GM12874 (cell line): ENCODE data around the gene UXS1.

ENCODE experiments used
- CTCF ChIP-seq: IDR thresholded peaks from 2 replicates; pipeline ENCODE4 v1.5.1; 2011; ENCODE audit warnings: low read depth, mild to moderate bottlenecking, control low read depth, low read length, moderate library complexity; ENCODE audit not compliant: insufficient read depth

UXS1 gene

DNA sequence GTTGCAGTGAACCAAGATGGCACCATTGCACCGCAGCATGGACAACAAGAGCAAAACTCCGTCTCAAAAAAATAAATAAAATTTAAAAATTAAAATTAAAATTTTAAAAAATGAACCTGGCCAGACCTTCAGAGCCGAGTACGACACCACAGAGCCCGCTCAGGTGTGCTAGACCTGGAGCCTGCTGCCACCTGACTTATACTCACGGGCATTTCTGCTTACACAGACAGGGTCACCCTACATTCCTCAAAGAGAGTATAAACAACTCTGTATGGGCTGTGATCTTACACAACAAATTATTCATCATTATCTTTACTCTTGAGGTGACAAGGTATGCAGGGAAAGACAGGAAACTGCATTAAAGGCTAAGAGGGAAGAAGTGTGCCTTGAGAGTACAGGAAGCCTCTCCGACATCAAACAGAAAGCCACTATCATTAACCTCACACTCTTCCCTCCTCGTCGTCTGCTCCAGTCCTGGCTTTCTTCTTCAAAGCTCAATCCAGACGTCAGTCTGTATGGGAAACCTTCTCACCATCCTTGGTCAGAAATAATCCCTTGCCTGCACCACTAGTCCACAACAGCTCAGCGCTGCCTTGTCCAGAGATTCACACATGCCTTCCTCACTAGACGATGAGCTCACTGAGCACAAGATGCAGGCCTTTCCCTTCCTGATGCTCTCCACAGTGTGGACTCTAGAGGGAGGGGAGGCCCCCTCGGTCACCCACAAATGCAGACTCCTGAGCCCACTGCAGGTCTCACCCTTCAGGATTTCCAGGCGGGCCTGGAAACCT is 56.2 kb downstream of the UXS1 start:
- no peak for TF ChIP-seq CTCF

DNA sequence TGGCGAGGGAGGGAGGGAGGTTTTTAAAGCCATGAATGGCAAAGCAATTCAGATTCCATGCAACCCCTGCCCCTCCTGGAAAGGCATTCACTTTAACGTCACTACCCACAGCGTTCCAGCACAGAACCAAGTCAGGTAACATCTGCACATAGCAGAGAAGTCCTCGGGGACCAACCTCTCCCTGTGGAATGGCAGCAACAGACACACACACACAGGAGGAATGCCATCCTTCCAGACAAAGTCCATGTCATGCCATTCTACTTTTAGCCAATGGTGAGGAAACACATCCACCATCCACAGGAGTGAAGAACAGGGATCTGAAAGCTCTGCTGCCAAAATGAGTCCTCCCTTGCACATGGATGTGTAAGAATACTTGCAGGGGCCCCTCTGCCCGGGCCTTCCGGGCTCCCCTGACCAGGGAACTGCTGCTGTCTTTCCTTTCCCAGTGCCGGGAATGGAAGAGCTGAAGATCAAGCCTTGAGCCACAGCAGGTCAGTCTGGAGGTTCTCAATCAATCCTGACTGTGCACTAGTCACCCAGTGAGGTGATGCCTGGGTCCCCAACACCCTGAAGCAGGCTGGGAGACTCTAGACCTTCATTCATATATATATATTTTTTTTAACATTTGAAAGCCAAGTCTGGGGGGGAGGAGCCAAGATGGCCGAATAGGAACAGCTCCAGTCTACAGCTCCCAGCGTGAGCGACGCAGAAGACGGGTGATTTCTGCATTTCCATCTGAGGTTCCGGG is 63.7 kb downstream of the UXS1 start:
- no peak for TF ChIP-seq CTCF

DNA sequence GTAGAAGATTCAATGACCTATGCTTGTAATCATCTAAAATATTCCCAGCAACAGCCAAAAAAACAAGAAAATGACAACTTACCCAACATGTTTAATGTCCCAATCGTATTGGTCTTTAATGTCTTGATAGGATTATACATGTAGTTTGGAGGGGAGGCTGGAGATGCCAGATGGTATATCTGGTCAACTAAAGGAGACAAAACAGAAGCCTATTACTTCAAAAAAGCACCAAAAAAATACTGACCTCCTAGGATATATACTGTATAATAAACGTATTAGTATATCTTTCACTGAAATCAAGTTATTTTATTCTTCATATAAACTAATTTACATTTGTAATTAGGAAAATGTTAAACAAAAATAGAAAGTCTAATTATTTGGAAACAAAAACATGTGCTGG is 64.5 kb downstream of the UXS1 start:
- TF ChIP-seq CTCF, result no peak

GRCh38 chr2:106129150-106129549 is 65.0 kb downstream of the UXS1 start:
- no peak for TF ChIP-seq CTCF

DNA sequence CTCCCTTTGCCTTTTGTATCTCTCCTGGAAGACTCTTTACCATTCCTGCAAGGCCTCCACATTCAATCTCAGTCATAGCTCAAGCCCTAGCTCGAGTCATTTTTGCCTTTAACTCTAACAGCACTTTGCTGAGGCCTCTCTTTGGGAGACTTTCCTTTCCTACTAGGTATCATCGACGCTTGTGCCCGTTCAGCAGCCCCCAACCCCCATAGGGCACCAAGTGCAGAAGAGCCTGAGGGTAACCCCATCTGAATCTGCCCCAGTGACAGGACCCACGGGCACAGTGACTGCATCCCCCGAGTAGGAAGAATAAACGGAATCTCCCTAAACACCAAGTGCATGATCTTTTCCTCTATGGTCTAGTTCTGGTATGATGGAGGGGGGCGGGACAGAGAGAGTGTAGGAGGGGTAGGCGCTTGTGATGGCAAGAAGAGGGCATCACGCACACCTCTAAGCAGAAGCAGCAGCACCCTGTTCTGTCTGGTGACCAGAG is 66.3 kb downstream of the UXS1 start:
- no peak for TF ChIP-seq CTCF

- TF ChIP-seq CTCF, result no peak
Measured at GRCh38 chr2:106127282-106127771, 66.8 kb downstream of the UXS1 start.

DNA sequence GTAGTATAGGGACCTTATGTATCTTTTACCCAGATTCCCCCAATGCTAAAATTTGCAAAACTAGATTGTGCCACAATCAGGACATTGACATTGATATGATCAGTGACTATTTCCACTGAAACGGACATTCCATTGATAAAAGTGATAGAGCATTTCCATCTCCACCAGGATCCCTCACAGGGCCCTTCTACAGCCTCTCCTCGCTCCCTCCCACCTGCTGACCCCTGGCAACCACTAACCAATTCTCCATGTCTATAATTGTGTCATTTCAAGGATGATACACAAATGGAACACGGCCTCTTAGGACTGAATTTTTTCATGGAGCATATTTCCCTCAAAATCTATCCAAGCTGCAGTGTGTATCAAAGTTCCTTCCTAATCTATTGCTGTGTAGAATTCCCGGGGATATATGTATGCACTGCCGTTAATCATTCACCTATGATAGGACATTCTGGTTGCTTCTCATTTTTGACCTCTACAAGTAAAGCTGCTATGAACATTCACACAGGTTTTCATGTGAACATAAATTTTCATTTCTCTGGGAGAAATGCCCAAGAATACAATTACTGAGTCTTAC is 67.3 kb downstream of the UXS1 start:
- no peak for TF ChIP-seq CTCF
